Stimulated activated memory B cell treated with anti-CD40 and anti-IgM and Interleukin-4, amounts not matched to agents 10 μg/mL and 1 μg/mL and 100 μg/mL, for 72 hours (primary cell): Measurements from ENCODE around the gene PRSS16.

ENCODE experiments used
- ATAC-seq: fragments of 150-1000 bp; cut with Tn5 transposase; 2 replicates; pipeline ENCODE4 v1.10.0; 2021
- H3K27ac Mint-ChIP-seq: one replicate; pipeline ENCODE4 v1.8.0; 2022; ENCODE audit warnings: mild to moderate bottlenecking, mixed read lengths
- H3K27me3 Mint-ChIP-seq: one replicate; pipeline ENCODE4 v1.8.0; 2022; ENCODE audit warnings: mixed read lengths
- H3K36me3 Mint-ChIP-seq: one replicate; pipeline ENCODE4 v1.8.0; 2022; ENCODE audit warnings: mixed read lengths
- H3K4me1 Mint-ChIP-seq: one replicate; pipeline ENCODE4 v1.8.0; 2022; ENCODE audit warnings: mixed read lengths
- H3K4me3 Mint-ChIP-seq: one replicate; pipeline ENCODE4 v1.8.0; 2022; ENCODE audit warnings: mild to moderate bottlenecking, moderate library complexity, mixed read lengths
- H3K9me3 Mint-ChIP-seq: one replicate; pipeline ENCODE4 v1.8.0; 2022; ENCODE audit warnings: mixed read lengths

PRSS16 gene

DNA sequence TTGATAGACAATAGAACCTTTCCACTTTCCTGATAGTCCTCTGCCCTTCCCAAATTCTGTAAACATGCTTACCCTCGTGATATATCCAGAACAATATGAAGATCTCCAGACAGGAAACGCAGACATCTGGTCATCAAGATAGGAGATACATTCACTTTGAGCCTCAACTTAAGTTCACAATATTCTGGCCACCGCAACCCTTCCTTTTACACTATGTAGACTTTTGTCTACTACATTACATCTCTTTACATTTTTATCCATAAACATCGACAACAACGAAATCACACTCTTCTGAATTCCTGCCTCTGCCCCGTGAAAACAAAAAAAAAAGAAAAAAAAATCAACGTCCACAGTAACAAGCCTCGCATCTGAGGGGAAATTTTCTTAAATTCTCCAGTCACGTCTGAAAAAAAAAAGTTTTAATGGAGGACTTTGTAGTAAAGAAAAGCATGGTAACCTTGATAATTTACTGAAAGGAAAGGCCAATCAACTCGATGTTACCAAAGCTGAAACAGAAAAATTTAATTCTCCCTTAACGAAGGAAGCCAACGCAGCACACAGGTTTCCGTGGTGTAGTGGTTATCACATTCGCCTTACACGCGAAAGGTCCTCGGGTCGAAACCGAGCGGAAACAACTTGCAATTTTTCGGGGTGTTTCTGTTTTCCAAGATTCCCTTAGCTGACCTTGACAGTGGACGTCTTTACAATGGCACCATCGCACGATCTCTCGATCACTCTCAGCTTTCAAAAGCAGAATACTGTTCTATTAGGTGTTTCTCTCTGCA is 42.8 kb downstream of the PRSS16 start:
- Mint-ChIP-seq H3K27ac (no peak overlapping the region), H3K27me3 (peaks cover 92% of the 10 kb centered on the region), H3K36me3 (peaks cover 5% of the 10 kb centered on the region), H3K9me3 (peaks cover 23% of the 10 kb centered on the region), H3K4me3 (no peak overlapping the region), H3K4me1 (peaks cover 5% of the 10 kb centered on the region)
- no peak for ATAC-seq

DNA sequence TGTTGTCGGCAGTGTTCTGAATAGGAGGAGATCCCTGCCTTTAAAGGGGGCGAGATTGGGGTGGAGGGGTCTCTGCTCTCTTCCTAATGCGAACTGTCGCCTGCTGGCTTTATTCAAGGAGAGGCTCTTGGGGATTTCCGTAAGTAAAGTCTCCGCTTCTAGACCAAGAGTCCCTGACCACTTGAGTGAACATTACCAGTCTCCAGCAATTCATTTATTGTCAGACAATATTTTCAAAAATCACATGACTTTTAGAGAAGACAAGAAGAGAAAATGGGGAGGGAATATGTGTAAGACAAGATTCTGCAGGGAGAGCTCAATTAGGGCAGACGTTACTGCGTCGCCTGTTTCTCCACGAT is 43.3 kb downstream of the PRSS16 start:
- peaks cover 5% of the 10 kb centered on the region for H3K4me1 Mint-ChIP-seq
- no peak overlapping the region for H3K27ac Mint-ChIP-seq
- peaks cover 92% of the 10 kb centered on the region for H3K27me3 Mint-ChIP-seq
- peaks cover 24% of the 10 kb centered on the region for H3K9me3 Mint-ChIP-seq
- H3K36me3 Mint-ChIP-seq: peaks cover 5% of the 10 kb centered on the region
- no peak overlapping the region for H3K4me3 Mint-ChIP-seq
- no peak for ATAC-seq

DNA sequence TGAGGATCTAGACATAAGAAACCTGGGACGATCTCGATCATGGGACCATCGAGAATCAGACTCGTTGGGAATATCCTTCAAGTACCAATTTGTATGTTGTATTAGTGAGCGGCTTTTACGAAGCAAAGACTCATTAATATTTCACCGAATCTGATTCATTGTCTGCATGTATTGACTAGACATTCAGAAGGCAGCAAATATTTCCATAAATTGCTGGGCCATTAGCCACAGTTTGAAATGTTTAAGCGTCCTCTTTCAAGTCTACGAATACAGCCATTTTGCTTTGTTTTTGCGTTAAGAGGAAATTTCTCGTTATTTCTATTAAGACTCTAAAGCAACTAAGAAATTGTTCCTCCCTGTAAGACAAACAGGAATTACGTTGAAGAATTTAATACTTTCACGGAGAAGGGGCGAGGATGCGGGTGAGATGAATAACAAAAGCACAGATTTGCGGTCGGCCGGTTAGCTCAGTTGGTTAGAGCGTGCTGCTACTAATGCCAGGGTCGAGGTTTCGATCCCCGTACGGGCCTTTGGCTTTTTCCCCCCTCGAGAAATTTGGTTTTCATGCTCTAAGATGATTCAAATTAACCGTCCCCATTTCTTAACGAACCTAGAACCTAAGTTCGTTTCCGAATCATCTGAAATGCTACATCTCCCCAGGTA is 46.1 kb downstream of the PRSS16 start:
- peaks cover 23% of the 10 kb centered on the region for H3K9me3 Mint-ChIP-seq
- H3K27ac Mint-ChIP-seq: no peak overlapping the region
- H3K36me3 Mint-ChIP-seq: peaks cover 5% of the 10 kb centered on the region
- no peak for ATAC-seq
- no peak overlapping the region for H3K4me3 Mint-ChIP-seq
- H3K4me1 Mint-ChIP-seq: peaks cover 1% of the 10 kb centered on the region
- peaks cover 90% of the 10 kb centered on the region for H3K27me3 Mint-ChIP-seq

GRCh38 chr6:27294409-27294808 is 46.9 kb downstream of the PRSS16 start:
- no peak for ATAC-seq
- Mint-ChIP-seq H3K9me3 (peaks cover 21% of the 10 kb centered on the region), H3K4me3 (no peak overlapping the region), H3K36me3 (peaks cover 5% of the 10 kb centered on the region), H3K27ac (no peak overlapping the region), H3K27me3 (peaks cover 88% of the 10 kb centered on the region), H3K4me1 (no peaks in the 10 kb centered on the region)

- Mint-ChIP-seq H3K36me3 (peaks cover 5% of the 10 kb centered on the region), H3K4me3 (no peak overlapping the region), H3K27me3 (peaks cover 88% of the 10 kb centered on the region), H3K4me1 (no peaks in the 10 kb centered on the region), H3K9me3 (peaks cover 17% of the 10 kb centered on the region), H3K27ac (no peak overlapping the region)
- ATAC-seq: no peak
Observed at GRCh38 chr6:27295301-27296079, 48.0 kb downstream of the PRSS16 start.

- ATAC-seq: no peak
- Mint-ChIP-seq H3K9me3 (peaks cover 17% of the 10 kb centered on the region), H3K4me1 (no peaks in the 10 kb centered on the region), H3K27ac (no peak overlapping the region), H3K36me3 (peaks cover 5% of the 10 kb centered on the region), H3K27me3 (peaks cover 88% of the 10 kb centered on the region), H3K4me3 (no peak overlapping the region)
Observed at GRCh38 chr6:27296106-27296783, 48.7 kb downstream of the PRSS16 start.

- peaks cover 88% of the 10 kb centered on the region for H3K27me3 Mint-ChIP-seq
- H3K4me3 Mint-ChIP-seq: no peak overlapping the region
- H3K9me3 Mint-ChIP-seq: peaks cover 12% of the 10 kb centered on the region
Observed at GRCh38 chr6:27297484-27297856, 50.0 kb downstream of the PRSS16 start.

GRCh38 chr6:27297857-27298730 is 50.6 kb downstream of the PRSS16 start:
- H3K9me3 Mint-ChIP-seq: peaks cover 12% of the 10 kb centered on the region
- no peak for ATAC-seq
- H3K4me3 Mint-ChIP-seq: no peak overlapping the region
- no peaks in the 10 kb centered on the region for H3K4me1 Mint-ChIP-seq
- H3K27ac Mint-ChIP-seq: no peak overlapping the region
- H3K36me3 Mint-ChIP-seq: no peaks in the 10 kb centered on the region
- peaks cover 94% of the 10 kb centered on the region for H3K27me3 Mint-ChIP-seq

More at GRCh38 chr6:27297484-27297856, 50.0 kb downstream of the PRSS16 start:
- Mint-ChIP-seq H3K27ac (no peak overlapping the region), H3K36me3 (no peaks in the 10 kb centered on the region), H3K4me1 (no peaks in the 10 kb centered on the region)
- no peak for ATAC-seq

- Mint-ChIP-seq H3K9me3 (no peaks in the 10 kb centered on the region), H3K27me3 (peaks cover 89% of the 10 kb centered on the region), H3K4me1 (no peaks in the 10 kb centered on the region), H3K27ac (no peak overlapping the region), H3K36me3 (no peaks in the 10 kb centered on the region), H3K4me3 (no peak overlapping the region)
- ATAC-seq: no peak
Observed at GRCh38 chr6:27303613-27304272, 56.2 kb downstream of the PRSS16 start.
